GM18867 (cell line): ENCODE measurements around the gene TSR2.
A peak's percentile ranks its signal among the peaks of the same experiment; 100 is the strongest.

Experiments used
- ATAC-seq: cut with Tn5 transposase; IDR thresholded peaks from one replicate; pipeline ENCODE4 v1.9.1; 2021; ENCODE audit warnings: mild to moderate bottlenecking, moderate library complexity; ENCODE audit not compliant: unreplicated experiment

Gene TSR2, protein sequence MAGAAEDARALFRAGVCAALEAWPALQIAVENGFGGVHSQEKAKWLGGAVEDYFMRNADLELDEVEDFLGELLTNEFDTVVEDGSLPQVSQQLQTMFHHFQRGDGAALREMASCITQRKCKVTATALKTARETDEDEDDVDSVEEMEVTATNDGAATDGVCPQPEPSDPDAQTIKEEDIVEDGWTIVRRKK

GRCh38 chrX:54439960-54440871 lies at the start of gene TSR2:
Gene TSR2, plus strand, starts transcription at chrX:54440404. Its CDS starts 18 bp downstream, at chrX:54440422.
- ATAC-seq, result peak; percentile 96

GRCh38 chrX:54397113-54397512 lies 43.1 kb upstream of the TSR2 start:
- ATAC-seq, result no peak

- no peak for ATAC-seq
Observed at GRCh38 chrX:54407266-54407665, 32.9 kb upstream of the TSR2 start.

DNA sequence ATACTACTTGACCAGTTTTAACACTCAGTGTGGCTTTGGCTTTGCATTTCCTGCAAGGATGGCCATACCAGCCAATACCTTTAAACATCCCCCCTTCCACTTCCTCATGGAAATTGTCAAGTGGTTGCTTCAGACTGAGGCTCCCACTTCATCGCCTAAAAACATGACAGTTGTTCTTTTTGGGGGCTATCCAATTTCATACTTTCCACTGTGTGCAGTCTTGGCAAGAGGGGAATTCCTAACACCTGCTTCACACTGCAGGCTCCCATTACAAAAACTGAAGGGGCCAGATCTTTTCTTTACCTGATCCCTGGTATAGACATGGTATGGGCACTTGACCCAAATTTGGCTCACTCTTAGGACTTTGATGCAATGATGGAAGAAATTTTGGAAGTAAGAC lies 28.5 kb upstream of the TSR2 start:
- no peak for ATAC-seq

DNA sequence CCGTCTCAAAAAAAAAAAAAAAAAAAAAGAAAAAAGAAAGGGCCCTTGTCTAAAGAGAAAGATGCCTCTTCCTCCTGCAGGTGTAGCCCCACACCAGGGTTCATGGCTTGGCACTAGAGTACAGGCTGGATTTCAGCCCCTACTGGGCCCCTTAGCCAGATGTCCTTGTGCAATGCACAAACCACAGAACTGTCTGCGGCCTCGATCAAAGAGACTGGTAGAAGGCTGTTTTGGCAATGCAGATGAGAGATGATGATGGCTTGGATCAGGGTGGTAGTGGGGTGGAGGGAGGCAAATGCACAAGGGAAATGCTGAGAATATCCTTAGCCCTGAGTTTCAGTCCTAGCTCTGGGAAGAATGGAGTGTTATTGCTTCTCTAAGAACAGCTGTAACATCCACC lies 26.5 kb upstream of the TSR2 start:
- no peak for ATAC-seq

- no peak for ATAC-seq
Observed at GRCh38 chrX:54415534-54416350, 24.5 kb upstream of the TSR2 start.

DNA sequence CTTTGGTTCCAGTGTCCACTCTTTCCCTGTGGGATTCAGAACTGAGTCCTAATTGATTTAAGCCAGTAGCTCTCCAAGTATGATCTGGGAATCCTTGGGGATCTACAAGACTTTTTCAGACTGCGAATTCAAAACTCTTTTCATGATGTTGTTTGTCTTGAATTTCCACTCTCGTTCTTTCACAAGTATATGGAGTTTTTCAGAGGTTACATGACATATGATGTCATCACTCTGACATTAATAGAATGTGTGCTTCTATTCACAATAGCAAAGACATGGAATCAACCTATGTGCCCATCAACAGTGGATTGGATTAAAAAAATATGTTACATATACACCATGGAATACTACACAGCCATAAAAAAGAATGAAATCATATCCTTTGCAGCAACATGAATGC lies 23.2 kb upstream of the TSR2 start:
- ATAC-seq, result no peak

GRCh38 chrX:54419559-54420302 lies 20.5 kb upstream of the TSR2 start:
- ATAC-seq, result no peak

GRCh38 chrX:54422168-54422567 lies 18.0 kb upstream of the TSR2 start:
- ATAC-seq, result no peak

DNA sequence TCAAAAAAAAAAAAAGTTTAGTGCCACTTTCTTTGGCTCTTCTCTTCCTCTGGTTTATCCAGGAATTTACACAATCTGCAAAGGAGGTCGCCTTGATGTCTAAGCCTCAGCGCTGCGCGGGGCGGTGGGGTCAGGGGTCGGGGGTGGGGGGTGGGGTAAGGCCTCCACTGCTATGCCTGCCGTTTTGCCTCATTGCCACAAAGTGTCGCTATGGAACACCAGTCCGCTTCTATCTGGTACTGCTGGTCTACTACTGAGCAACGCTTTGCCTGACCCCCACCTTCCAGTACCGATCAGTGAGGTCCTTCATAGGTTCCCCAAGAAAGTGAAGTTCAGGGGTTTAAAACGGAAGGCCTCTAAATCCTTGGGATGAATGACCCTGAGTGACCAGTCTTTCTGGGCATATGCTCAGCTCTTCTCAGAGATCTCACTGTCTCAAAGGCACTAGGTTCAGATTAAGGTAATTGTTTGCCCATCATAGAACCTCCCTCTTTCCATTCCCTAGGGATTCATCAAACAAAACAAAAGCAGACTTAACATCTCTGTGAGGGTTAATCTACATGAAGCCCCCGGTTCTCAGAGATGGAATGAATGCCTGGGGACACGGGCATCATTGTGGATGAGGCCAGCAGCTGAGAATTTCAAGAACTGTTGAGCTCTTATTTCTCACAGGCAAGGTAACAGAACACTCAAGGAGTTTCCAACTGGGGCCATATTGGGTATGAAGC lies 16.9 kb upstream of the TSR2 start:
- ATAC-seq, result no peak

GRCh38 chrX:54427837-54428424 lies 12.3 kb upstream of the TSR2 start:
- ATAC-seq, result no peak

DNA sequence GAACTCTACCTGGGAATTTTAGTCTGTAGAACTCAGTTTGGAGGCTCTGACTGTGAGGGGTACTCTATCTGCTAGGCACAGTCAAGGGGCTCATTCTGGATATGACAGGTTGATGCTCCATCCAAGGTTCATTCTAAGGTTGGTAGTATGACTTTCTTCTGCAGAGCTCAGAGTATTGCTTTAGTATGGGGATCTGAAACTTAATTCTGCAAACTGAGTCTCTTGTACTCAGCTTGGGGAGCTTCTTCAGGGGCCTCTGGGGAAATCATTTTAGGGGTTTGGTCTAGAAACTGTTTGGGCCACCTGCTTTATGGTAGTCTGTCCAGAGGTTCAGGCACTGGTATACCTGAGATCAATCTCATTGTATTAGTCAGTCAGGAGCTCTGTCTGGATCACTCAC lies 9.7 kb upstream of the TSR2 start:
- ATAC-seq, result no peak

- no peak for ATAC-seq
Observed at GRCh38 chrX:54435121-54435520, 5.1 kb upstream of the TSR2 start.

DNA sequence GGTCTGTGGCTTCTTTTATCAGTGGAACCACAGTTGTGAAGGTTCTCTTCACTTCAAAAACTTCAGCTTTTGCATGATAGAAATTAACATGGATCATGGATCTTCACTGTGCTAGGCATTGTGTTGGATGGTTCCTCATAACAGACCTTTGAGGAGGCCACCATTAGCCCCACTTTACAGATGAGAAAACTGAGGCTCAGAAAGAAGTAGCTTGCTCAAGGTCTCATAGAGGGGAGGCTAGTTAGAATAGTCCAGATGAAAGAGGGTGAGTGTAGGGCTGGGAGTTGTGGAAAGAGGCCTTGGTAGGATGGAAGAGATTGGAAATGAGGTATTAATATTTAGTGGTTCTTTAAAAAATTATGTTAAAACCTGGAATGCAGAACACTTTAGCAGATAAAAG lies 2.6 kb downstream of the TSR2 start:
- ATAC-seq, result no peak

DNA sequence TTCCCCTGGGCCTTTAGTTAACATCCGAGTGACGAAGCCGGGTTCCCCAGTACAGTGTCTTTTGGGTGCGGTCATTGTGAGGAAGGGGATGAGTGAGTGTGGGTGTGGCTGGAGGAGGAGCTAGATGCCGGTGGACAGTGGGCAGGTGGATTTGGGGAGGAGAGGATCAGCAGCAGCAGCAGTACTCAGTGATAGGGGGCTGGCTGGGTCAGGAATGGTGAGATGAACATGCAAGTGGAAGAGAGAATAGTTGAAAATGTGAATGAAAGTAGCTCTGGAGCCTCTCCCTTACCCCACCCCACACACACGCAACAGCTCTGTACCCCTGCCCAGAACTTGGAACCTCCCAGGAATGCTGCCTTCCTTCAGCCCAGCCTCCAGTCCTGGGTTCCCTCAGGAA lies 4.5 kb downstream of the TSR2 start:
- no peak for ATAC-seq

DNA sequence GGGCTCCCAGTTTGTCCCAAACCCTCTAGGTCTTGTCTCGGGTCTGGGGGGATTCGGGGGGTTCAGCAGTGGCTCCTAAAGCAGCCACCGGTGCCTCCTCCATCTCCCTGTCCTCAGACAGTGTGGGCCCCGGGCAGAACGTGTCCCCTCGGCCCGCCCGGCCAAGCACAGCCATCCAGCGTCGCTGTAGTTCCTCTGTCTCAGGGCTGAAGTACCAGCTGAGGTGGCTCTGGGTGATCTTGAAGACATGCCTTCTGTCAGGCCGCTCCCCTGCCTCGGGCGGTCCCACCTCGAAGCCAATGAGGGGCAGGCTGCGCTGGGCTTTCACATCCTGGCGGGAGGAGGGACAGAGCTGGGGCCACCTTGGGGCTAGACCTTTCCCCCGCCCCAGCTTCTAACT lies 5.9 kb downstream of the TSR2 start:
- no peak for ATAC-seq

DNA sequence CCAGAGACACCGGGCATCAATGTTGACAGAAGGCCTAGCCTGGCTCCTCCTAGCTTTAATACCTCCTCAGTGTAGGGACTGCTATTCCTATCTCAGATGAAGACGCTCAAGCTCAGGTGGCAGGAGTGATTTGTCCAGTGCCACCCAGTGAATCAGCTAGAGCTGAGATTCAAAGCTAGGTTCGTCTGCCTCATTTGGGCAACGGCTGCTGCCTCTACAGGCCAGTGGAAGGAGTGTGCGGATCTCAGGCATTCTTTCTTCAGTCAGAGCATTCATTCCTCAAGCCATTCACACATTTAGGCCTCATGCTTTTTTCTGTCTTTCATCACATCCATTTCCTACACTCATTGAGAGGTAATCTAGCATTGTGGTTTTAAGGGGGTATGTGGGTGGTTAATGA lies 7.3 kb downstream of the TSR2 start:
- ATAC-seq, result no peak

- no peak for ATAC-seq
Observed at GRCh38 chrX:54449929-54450328, 9.7 kb downstream of the TSR2 start.

DNA sequence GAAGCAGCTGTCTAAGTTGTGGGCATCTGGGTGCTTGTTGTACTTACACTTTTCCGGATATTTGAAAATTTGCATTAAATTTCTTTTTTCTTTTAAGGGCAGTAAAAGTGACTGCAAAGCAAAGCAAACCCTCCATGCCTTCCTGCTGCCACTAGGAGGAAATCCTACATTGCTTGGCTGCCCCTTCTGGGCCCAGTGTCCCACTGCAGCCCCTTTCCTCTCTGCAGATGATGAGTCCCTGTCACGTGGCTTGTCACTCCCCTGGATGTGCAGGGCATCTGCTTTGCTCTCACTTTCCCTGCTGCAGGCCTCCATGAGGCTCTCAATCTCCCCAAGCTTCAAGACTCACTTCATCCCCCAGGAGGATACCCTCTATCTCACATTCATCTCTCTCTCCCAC lies 12.7 kb downstream of the TSR2 start:
- ATAC-seq, result no peak
